HG03342 (cell line): ENCODE measurements around the gene STING1.

Experiments
- ATAC-seq: cut with Tn5 transposase; IDR thresholded peaks from one replicate; pipeline ENCODE4 v1.9.1; 2021; ENCODE audit warnings: mild to moderate bottlenecking, moderate library complexity; ENCODE audit not compliant: unreplicated experiment

STING1 gene

GRCh38 chr5:139468421-139468931 lies 14.1 kb downstream of the STING1 start:
- ATAC-seq, result no peak

- no peak for ATAC-seq
Observed at GRCh38 chr5:139462586-139463276, 19.8 kb downstream of the STING1 start, which contains the start of gene ECSCR. Gene ECSCR, minus strand, starts transcription at chr5:139462743. Its CDS starts 73 bp downstream, at chr5:139462670.

GRCh38 chr5:139461698-139462097 lies 20.9 kb downstream of the STING1 start:
- no peak for ATAC-seq

GRCh38 chr5:139461176-139461575 lies 21.4 kb downstream of the STING1 start:
- ATAC-seq, result no peak

GRCh38 chr5:139460455-139460854 lies 22.1 kb downstream of the STING1 start:
- ATAC-seq, result no peak

- peak; percentile 33 for ATAC-seq
Observed at GRCh38 chr5:139459451-139459934, 23.1 kb downstream of the STING1 start.

GRCh38 chr5:139458580-139459407 lies 23.8 kb downstream of the STING1 start:
- peak; percentile 48 for ATAC-seq

GRCh38 chr5:139457653-139458306 lies 24.8 kb downstream of the STING1 start:
- ATAC-seq, result no peak

- ATAC-seq, result no peak
Observed at GRCh38 chr5:139457241-139457640, 25.3 kb downstream of the STING1 start.

GRCh38 chr5:139456776-139457175 lies 25.8 kb downstream of the STING1 start:
- no peak for ATAC-seq

GRCh38 chr5:139454568-139455290 lies 27.8 kb downstream of the STING1 start:
- ATAC-seq, result no peak

- ATAC-seq, result no peak
Observed at GRCh38 chr5:139453683-139454567, 28.6 kb downstream of the STING1 start.

- no peak for ATAC-seq
Observed at GRCh38 chr5:139451878-139452660, 30.5 kb downstream of the STING1 start.

- no peak for ATAC-seq
Observed at GRCh38 chr5:139451176-139451575, 31.4 kb downstream of the STING1 start.

GRCh38 chr5:139446956-139447779 lies 35.4 kb downstream of the STING1 start:
- ATAC-seq, result no peak

GRCh38 chr5:139445325-139446170 lies 37.0 kb downstream of the STING1 start:
- ATAC-seq, result no peak

- ATAC-seq, result no peak
Observed at GRCh38 chr5:139443831-139444453, 38.6 kb downstream of the STING1 start.
